Esophagus muscularis mucosa (tissue), 4 donors: Measurements from ENCODE around the gene COL7A1. TPM values are rescaled to one million over a fixed set of nuclear protein-coding genes. Genes with fewer than 3 reads are reported as not detected.

ENCODE experiments used
- DNase-seq: peaks from one replicate; pipeline ENCODE4 v3.0.0-alpha.2; 2017; ENCODE audit errors: extremely low spot score
- H3K27ac ChIP-seq, 4 donors: fragments of 200-600 bp; sonication (generic); replicated peaks in 1 of 4; 1 replicate in 3 of 4; 2 replicates in 1 of 4; pipeline ENCODE4 v1.5.1; 2016 to 2019; ENCODE audit warnings: mild to moderate bottlenecking in 1 of 4
- H3K27me3 ChIP-seq, 4 donors: fragments of 200-600 bp; sonication (generic); one replicate each; pipeline versions ENCODE4 v1.5.1 to v1.6.0; 2016 to 2019
- H3K36me3 ChIP-seq, 4 donors: fragments of 200-600 bp; sonication (generic); one replicate each; pipeline ENCODE4 v1.5.1; 2016 to 2019
- H3K4me1 ChIP-seq, 4 donors: fragments of 200-600 bp; sonication (generic); one replicate each; pipeline ENCODE4 v1.5.1; 2016 to 2019
- H3K4me3 ChIP-seq, 4 donors: fragments of 200-600 bp; sonication (generic); 1 replicate in 2 of 4; 2 replicates in 2 of 4; pipeline ENCODE4 v1.5.1; 2016 to 2019; ENCODE audit warnings: mild to moderate bottlenecking in 4 of 4, moderate library complexity in 1 of 4
- H3K9me3 ChIP-seq, 4 donors: fragments of 200-600 bp; sonication (generic); 1 replicate in 3 of 4; 2 replicates in 1 of 4; pipeline ENCODE4 v1.5.1; 2016 to 2019
- EP300 ChIP-seq: sonication (generic); formaldehyde crosslinking; IDR thresholded peaks from one replicate; pipeline ENCODE4 v1.6.1; 2017; ENCODE audit warnings: antibody characterized with exemption
- POLR2A ChIP-seq: fragments of 450-650 bp; IDR thresholded peaks from one replicate; pipeline ENCODE4 v1.6.1; 2017; ENCODE audit warnings: antibody characterized with exemption, moderate library complexity, mild to moderate bottlenecking, low read depth
- POLR2AphosphoS5 ChIP-seq, 2 donors: sonication (generic); formaldehyde crosslinking; IDR thresholded peaks; one replicate each; pipeline ENCODE4 v1.6.1; 2017; ENCODE audit warnings: antibody characterized with exemption in 2 of 2
- WGBS: methylation state at CpG from one replicate; pipeline ENCODE4 v1.1.5; 2018; 5-methylcytosine and 5-hydroxymethylcytosine counted together
- intact Hi-C: fragments of 100-400 bp; cut with DNase I; formaldehyde crosslinking; loops from one replicate; pipeline ENCODE4 v1.15.1; 2023
- total RNA-seq, 4 donors: library from RNA; depleted of rRNA; stranded (reverse); fragments of >200 nt; gene quantifications; one replicate each; pipeline versions ENCODE4 v1.1.0 to v1.2.1, GENCODE V29; 2016
- TF ChIP-seq, protein P1 (sequence below), 3 experiments: fragments of 200-600 bp in 2 of 3; fragments of 450-650 bp in 1 of 3; sonication (generic) in 2 of 3; IDR thresholded peaks; one replicate each; pipeline ENCODE4 v1.5.1; 2017 to 2019; ENCODE audit warnings: antibody characterized with exemption in 3 of 3, mild to moderate bottlenecking in 2 of 3, moderate library complexity in 1 of 3

COL7A1 gene
- total RNA-seq, 4 donors from 2014 or later, result 1.2 to 2.9 (median 2.1) TPM

DNA sequence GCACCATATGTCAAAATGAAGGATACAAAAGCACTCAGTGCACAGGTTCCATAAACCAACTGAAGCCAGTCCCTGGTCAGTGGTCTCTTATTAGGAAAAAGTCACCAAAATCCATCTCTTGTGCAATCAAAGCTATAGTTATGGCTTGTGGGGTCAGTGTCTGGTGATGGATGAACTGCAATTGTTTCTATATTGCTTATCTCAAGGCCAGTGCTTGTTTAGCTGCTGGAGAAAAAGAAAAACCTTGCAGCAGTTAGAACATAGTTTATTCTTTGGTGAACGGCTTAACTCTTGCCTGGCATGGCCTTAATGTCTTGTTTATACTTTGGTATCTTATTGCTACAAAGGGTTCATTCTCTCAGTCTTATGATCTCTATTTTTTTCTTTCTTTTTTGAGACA lies 17.2 kb upstream of the COL7A1 start:
- peaks cover 14 to 25% (median 24%) of the 10 kb centered on the region in 4 donors for H3K4me1 ChIP-seq
- TF ChIP-seq POLR2A (no peak), EP300 (no peak), POLR2AphosphoS5 (IDR thresholded peaks at IDR 0.05) (no peak)
- TF ChIP-seq, protein P1, sequence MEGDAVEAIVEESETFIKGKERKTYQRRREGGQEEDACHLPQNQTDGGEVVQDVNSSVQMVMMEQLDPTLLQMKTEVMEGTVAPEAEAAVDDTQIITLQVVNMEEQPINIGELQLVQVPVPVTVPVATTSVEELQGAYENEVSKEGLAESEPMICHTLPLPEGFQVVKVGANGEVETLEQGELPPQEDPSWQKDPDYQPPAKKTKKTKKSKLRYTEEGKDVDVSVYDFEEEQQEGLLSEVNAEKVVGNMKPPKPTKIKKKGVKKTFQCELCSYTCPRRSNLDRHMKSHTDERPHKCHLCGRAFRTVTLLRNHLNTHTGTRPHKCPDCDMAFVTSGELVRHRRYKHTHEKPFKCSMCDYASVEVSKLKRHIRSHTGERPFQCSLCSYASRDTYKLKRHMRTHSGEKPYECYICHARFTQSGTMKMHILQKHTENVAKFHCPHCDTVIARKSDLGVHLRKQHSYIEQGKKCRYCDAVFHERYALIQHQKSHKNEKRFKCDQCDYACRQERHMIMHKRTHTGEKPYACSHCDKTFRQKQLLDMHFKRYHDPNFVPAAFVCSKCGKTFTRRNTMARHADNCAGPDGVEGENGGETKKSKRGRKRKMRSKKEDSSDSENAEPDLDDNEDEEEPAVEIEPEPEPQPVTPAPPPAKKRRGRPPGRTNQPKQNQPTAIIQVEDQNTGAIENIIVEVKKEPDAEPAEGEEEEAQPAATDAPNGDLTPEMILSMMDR (IDR thresholded peaks at IDR 0.05), result no peak
- no peak overlapping the region for H3K27ac ChIP-seq
- peaks cover 0 to 7% (median 2%) of the 10 kb centered on the region in 4 donors for H3K36me3 ChIP-seq
- intact Hi-C loops, result no loop called here
- DNase-seq, result no peak
- H3K4me3 ChIP-seq, result no peak overlapping the region
- 49% methylated on average over 1 of the region's 1 CpG for WGBS
- peaks cover 0 to 6% (median 4%) of the 10 kb centered on the region in 4 donors for H3K9me3 ChIP-seq
- no peaks in the 10 kb centered on the region for H3K27me3 ChIP-seq

GRCh38 chr3:48609088-48610005 lies 14.2 kb upstream of the COL7A1 start, which contains the start of gene UQCRC1:
UQCRC1 (minus strand) TSS chr3:48609646; CDS start chr3:48609620, 26 bp downstream.
- WGBS, result 4% methylated on average over 30 of the region's 86 CpGs
- Histone ChIP-seq H3K27ac (peak within 1 kb of the TSS; percentile 88 to 93 (median 92)), H3K4me3 (peak within 1 kb of the TSS; percentile 88 to 99 (median 92)), H3K9me3 (no peaks in the 10 kb centered on the region), H3K27me3 (no peaks in the 10 kb centered on the region), H3K36me3 (peaks cover 7 to 28% (median 23%) of the 10 kb centered on the region in 4 donors), H3K4me1 (peaks cover 18 to 45% (median 26%) of the 10 kb centered on the region in 4 donors)
- intact Hi-C loops, result no loop called here
- peak; percentile 93 for DNase-seq
- TF ChIP-seq EP300 (no peak), POLR2AphosphoS5 (IDR thresholded peaks at IDR 0.05) (peak; percentile 96 to 98), POLR2A (peak; percentile 77)
- TF ChIP-seq, protein P1 (IDR thresholded peaks at IDR 0.05), result peak; percentile 71 to 92 (median 86)

GRCh38 chr3:48607519-48607918 lies 12.4 kb upstream of the COL7A1 start:
- intact Hi-C loops, result no loop called here
- no peaks in the 10 kb centered on the region for H3K27me3 ChIP-seq
- WGBS, result 95% methylated on average over 5 of the region's 5 CpGs
- TF ChIP-seq POLR2AphosphoS5 (IDR thresholded peaks at IDR 0.05) (no peak), POLR2A (no peak), EP300 (no peak)
- TF ChIP-seq, protein P1 (IDR thresholded peaks at IDR 0.05), result no peak
- no peaks in the 10 kb centered on the region for H3K9me3 ChIP-seq
- H3K4me3 ChIP-seq, result no peak overlapping the region
- H3K36me3 ChIP-seq, result peaks cover 25 to 46% (median 41%) of the 10 kb centered on the region in 4 donors
- no peak for DNase-seq
- no peak overlapping the region for H3K27ac ChIP-seq
- H3K4me1 ChIP-seq, result peaks cover 18 to 45% (median 26%) of the 10 kb centered on the region in 4 donors

DNA sequence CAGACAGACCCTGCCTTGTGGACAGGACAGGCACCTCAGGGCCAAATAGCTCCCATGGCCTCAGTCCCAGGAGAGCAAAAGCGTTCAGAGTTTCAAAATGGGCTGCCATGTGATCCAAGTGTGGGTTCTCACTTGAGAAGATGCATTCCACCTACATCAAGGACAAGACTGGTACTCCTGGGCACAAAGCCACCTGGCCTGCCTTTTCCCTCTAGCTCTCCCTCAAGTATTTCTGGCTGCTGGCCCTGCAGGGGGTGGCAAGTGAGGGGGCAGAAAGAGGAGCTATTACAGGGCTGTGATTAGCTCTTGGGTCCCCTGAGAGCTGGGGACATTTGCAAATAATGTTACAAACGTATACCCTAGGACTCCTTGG lies 6.5 kb upstream of the COL7A1 start:
- peaks cover 60 to 91% (median 86%) of the 10 kb centered on the region in 4 donors for H3K36me3 ChIP-seq
- TF ChIP-seq, protein P1 (IDR thresholded peaks at IDR 0.05), result no peak
- no peak for TF ChIP-seq EP300
- no peak for TF ChIP-seq POLR2A
- TF ChIP-seq POLR2AphosphoS5 (IDR thresholded peaks at IDR 0.05), result no peak
- H3K27ac ChIP-seq, result no peak overlapping the region
- H3K4me1 ChIP-seq, result peaks cover 24 to 51% (median 32%) of the 10 kb centered on the region in 4 donors
- no peaks in the 10 kb centered on the region for H3K9me3 ChIP-seq
- no peak for DNase-seq
- no peak overlapping the region for H3K4me3 ChIP-seq
- 34% methylated on average over 2 of the region's 2 CpGs for WGBS
- H3K27me3 ChIP-seq, result no peaks in the 10 kb centered on the region
- intact Hi-C loops, result no loop called here
